ENCODE data around the gene ASTE1. TPM values are rescaled to one million over a fixed set of nuclear protein-coding genes. Genes with fewer than 3 reads are reported as not detected.

The ASTE1 gene
- total RNA-seq, 1 donor from 2014 or later, result 7.1 TPM

Other genes with a start within 250 kb of the ASTE1 start
- gene ATP2C1, start 132.7 kb downstream of the ASTE1 start, total RNA-seq, result 50.0 and 55.6 TPM in 2 replicates
- 6.1 and 9.6 TPM in 2 replicates for gene NEK11, start 52 bp upstream of the ASTE1 start, total RNA-seq